GM12865 (cell line): ENCODE results near the gene SASH1.
"Not testable (repeated sequence)": the region's sequence is repeated elsewhere in the genome, so short reads cannot be mapped to it uniquely, and the experiment has no call there.

Source experiments
- DNase-seq: peaks from one replicate; pipeline ENCODE4 v3.0.0; 2010; ENCODE audit warnings: low read depth
- H3K4me3 ChIP-seq: 2 replicates; pipeline ENCODE4 v1.5.1; 2011; ENCODE audit warnings: mild to moderate bottlenecking, low read depth, low read length, control low read depth
- TF ChIP-seq, protein P1 (sequence below): IDR thresholded peaks from 2 replicates; pipeline ENCODE4 v1.5.1; 2011; ENCODE audit warnings: low read length, control low read depth, low read depth, inconsistent platforms; ENCODE audit not compliant: insufficient read depth; ENCODE audit errors: missing control alignments

Gene SASH1

DNA sequence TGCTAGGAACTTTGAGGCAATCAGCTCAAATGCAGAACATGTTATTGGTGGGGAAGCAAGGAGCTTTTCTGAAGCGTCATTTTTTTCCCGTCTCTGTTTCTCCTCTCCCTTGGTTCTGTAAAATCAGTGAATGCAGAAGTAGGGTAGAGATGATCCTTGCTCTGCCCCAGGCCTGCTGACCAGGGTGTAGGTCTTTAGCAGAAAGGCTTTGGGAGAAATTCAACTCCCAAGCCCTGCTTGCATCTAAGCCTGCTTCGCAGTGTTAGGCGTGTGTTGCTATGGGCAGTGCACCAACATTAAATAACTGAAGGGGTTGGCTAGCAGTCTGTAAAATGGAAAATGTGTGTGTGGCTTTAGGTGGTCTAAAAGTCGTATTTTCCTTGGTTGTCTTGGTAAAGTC is 45.9 kb downstream of the SASH1 start:
- DNase-seq, result no peak
- H3K4me3 ChIP-seq, result no peak overlapping the region
- TF ChIP-seq, protein P1, sequence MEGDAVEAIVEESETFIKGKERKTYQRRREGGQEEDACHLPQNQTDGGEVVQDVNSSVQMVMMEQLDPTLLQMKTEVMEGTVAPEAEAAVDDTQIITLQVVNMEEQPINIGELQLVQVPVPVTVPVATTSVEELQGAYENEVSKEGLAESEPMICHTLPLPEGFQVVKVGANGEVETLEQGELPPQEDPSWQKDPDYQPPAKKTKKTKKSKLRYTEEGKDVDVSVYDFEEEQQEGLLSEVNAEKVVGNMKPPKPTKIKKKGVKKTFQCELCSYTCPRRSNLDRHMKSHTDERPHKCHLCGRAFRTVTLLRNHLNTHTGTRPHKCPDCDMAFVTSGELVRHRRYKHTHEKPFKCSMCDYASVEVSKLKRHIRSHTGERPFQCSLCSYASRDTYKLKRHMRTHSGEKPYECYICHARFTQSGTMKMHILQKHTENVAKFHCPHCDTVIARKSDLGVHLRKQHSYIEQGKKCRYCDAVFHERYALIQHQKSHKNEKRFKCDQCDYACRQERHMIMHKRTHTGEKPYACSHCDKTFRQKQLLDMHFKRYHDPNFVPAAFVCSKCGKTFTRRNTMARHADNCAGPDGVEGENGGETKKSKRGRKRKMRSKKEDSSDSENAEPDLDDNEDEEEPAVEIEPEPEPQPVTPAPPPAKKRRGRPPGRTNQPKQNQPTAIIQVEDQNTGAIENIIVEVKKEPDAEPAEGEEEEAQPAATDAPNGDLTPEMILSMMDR, result no peak

GRCh38 chr6:148389086-148389485 is 46.4 kb downstream of the SASH1 start:
- no peak overlapping the region for H3K4me3 ChIP-seq
- DNase-seq, result no peak
- TF ChIP-seq, protein P1, result no peak

DNA sequence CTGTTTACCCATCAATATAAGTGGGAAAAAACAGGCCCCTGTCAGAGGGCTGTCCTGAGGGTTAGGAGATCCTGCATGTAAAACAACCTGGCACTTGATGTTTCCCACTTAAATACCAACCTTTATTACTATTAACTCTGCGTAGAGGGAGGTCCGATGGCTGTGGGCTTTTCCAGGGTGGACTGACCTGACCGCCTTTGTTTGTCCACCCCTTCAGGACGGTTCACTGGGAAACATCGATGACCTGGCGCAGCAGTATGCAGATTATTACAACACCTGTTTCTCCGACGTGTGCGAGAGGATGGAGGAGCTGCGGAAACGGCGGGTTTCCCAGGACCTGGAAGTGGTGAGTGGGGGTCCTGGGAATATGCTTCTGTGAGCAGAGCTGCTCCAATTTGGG is 47.3 kb downstream of the SASH1 start:
- DNase-seq, result no peak
- TF ChIP-seq, protein P1, result no peak
- H3K4me3 ChIP-seq, result no peak overlapping the region

- H3K4me3 ChIP-seq, DNase-seq: not testable (repeated sequence)
Observed at GRCh38 chr6:148392127-148392526, 49.5 kb downstream of the SASH1 start.

- DNase-seq, result no peak
- H3K4me3 ChIP-seq, result no peak overlapping the region
- TF ChIP-seq, protein P1, result no peak
Observed at GRCh38 chr6:148392671-148393070, 50.0 kb downstream of the SASH1 start.

GRCh38 chr6:148395583-148396101 is 53.0 kb downstream of the SASH1 start:
- TF ChIP-seq, protein P1, result no peak
- DNase-seq, result no peak
- H3K4me3 ChIP-seq, result no peak overlapping the region

DNA sequence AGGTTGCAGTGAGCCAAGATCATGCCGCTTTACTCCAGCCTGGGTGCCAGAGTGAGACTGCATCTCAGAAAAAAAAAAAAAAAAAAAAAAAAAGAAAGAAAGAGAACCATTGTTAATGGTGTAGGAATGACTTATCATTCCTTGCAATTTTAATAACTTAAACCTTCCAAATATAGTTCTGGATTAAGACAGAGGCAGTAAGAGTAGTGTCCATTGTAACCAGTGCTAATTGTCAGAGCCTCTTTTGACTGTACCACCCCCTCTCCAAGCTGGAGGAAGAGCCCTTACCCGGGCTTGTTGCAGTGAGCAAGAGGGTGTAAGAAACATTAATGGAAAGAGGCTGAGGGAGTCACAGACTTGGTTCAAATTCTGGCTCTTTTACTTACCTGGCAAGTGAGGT is 53.8 kb downstream of the SASH1 start:
- DNase-seq, result no peak
- H3K4me3 ChIP-seq, result no peak overlapping the region
- TF ChIP-seq, protein P1, result no peak
